GM18907 (cell line): ENCODE measurements around the gene EGFR.

Experiments used
- ATAC-seq: cut with Tn5 transposase; IDR thresholded peaks from one replicate; pipeline ENCODE4 v1.9.1; 2021; ENCODE audit warnings: mild to moderate bottlenecking, moderate library complexity; ENCODE audit not compliant: unreplicated experiment

The EGFR gene

GRCh38 chr7:55260171-55260570, 241.4 kb downstream of the EGFR start:
- ATAC-seq = no peak

GRCh38 chr7:55260676-55261385, 242.0 kb downstream of the EGFR start:
- no peak for ATAC-seq
